Glutamatergic neuron (in vitro differentiated cells): ENCODE results near the gene MGMT. TPM values are rescaled to one million over a fixed set of nuclear protein-coding genes. Genes with fewer than 3 reads are reported as not detected.

ENCODE experiments used
- DNase-seq: peaks from one replicate; pipeline ENCODE4 v3.0.0; 2022
- H3K27ac Mint-ChIP-seq: one replicate; pipeline ENCODE4 v1.8.0; 2020; ENCODE audit warnings: mild to moderate bottlenecking, mixed read lengths, inconsistent platforms; ENCODE audit not compliant: unreplicated experiment
- H3K27me3 Mint-ChIP-seq: one replicate; pipeline ENCODE4 v1.8.0; 2020; ENCODE audit warnings: mild to moderate bottlenecking, moderate library complexity, mixed read lengths, inconsistent platforms; ENCODE audit not compliant: unreplicated experiment
- H3K36me3 Mint-ChIP-seq: one replicate; pipeline ENCODE4 v1.8.0; 2020; ENCODE audit warnings: mild to moderate bottlenecking, mixed read lengths, inconsistent platforms; ENCODE audit not compliant: unreplicated experiment
- H3K4me1 Mint-ChIP-seq: one replicate; pipeline ENCODE4 v1.8.0; 2020; ENCODE audit warnings: mild to moderate bottlenecking, low read depth, mixed read lengths, inconsistent platforms; ENCODE audit not compliant: unreplicated experiment
- H3K4me3 Mint-ChIP-seq: one replicate; pipeline ENCODE4 v1.8.0; 2020; ENCODE audit warnings: mild to moderate bottlenecking, mixed read lengths, inconsistent platforms; ENCODE audit not compliant: unreplicated experiment
- H3K9me3 Mint-ChIP-seq: one replicate; pipeline ENCODE4 v1.8.0; 2020; ENCODE audit warnings: mild to moderate bottlenecking, moderate library complexity, mixed read lengths, inconsistent platforms; ENCODE audit not compliant: unreplicated experiment
- total RNA-seq: library from RNA; stranded (reverse); fragmentation: NEBNext Ultra II Directional; extraction: Animal tissue kit (Norgen Biotek cat#: 25700); gene quantifications from one replicate; pipeline ENCODE4 v1.2.1, GENCODE V29; 2021; ENCODE audit not compliant: unreplicated experiment
- TF ChIP-seq, protein P1 (sequence below): fragments of 200-600 bp; sonication (generic); IDR thresholded peaks from one replicate; pipeline ENCODE4 v1.5.0; 2021; ENCODE audit not compliant: partially characterized antibody, unreplicated experiment

Gene MGMT
- total RNA-seq, 1 donor from 2014 or later = 15.9 TPM

DNA sequence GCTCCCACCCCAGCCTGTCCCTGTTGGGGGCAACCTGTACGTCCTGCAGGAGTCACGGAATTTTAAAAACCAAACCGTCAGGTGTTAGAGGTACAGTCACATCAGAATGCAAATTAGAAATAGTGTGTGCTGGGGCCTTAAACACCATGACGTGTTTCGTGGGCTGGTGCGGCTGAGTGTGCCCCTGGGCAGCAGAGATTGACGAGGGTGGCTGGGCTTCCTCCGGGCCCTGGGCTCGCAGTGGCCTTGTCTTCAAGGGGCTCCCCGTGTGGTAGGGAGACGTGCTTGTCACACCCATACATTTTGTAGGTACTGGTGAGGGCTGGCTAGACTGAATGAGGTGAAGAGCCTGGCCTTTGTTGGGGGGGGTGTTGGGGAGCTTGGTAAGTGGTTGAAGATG lies 7.6 kb downstream of the MGMT start:
- TF ChIP-seq, protein P1, sequence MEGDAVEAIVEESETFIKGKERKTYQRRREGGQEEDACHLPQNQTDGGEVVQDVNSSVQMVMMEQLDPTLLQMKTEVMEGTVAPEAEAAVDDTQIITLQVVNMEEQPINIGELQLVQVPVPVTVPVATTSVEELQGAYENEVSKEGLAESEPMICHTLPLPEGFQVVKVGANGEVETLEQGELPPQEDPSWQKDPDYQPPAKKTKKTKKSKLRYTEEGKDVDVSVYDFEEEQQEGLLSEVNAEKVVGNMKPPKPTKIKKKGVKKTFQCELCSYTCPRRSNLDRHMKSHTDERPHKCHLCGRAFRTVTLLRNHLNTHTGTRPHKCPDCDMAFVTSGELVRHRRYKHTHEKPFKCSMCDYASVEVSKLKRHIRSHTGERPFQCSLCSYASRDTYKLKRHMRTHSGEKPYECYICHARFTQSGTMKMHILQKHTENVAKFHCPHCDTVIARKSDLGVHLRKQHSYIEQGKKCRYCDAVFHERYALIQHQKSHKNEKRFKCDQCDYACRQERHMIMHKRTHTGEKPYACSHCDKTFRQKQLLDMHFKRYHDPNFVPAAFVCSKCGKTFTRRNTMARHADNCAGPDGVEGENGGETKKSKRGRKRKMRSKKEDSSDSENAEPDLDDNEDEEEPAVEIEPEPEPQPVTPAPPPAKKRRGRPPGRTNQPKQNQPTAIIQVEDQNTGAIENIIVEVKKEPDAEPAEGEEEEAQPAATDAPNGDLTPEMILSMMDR = no peak
- H3K27me3 Mint-ChIP-seq = peaks cover 7% of the 10 kb centered on the region
- H3K36me3 Mint-ChIP-seq = peaks cover 15% of the 10 kb centered on the region
- no peak for DNase-seq
- H3K9me3 Mint-ChIP-seq = peaks cover 11% of the 10 kb centered on the region
- no peaks in the 10 kb centered on the region for H3K4me1 Mint-ChIP-seq
- no peak overlapping the region for H3K27ac Mint-ChIP-seq
- H3K4me3 Mint-ChIP-seq = no peak overlapping the region

DNA sequence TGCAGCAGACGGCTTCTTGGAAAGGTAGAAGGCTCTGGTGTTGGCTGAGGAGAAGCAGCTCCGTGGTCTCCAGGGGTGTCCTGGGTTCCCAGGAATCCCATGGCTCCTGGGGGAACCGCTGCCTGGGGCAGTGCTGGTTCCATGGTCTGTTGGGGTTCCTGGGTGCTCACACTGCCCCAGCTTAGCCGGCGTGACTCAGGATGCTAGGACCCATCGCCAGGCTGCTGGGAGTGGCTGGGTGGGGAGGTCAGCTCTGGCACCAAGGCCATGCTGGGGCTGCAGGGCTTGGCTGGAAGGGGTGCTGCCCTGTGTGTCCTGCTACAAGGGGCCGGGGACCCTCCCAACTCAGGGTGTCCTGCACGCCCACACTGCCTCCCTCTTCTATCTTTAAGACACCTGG lies 9.4 kb downstream of the MGMT start:
- Mint-ChIP-seq H3K4me1 (no peaks in the 10 kb centered on the region), H3K9me3 (peaks cover 8% of the 10 kb centered on the region), H3K4me3 (no peak overlapping the region), H3K27ac (no peak overlapping the region), H3K27me3 (peaks cover 5% of the 10 kb centered on the region), H3K36me3 (peaks cover 15% of the 10 kb centered on the region)
- TF ChIP-seq, protein P1 = no peak
- DNase-seq = no peak

DNA sequence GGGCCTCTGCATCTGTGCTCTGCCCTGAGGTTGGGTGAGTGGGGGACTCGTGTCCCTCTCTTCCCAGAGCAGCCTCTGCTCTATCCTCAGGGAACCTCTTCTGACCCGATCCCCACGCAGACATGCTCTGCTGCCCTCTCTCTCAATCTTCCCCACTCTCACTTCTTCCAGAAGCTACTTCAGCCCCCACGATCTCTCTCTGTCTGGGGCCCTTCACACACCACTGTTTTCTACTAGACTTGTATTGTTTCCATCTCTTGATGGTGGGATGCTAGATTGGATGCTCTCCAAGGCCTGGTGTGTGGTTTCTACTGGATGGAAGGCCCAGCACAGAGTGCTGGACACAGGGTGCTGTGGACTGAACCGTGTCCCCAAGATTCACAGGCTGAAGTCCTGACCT lies 10.0 kb downstream of the MGMT start:
- Mint-ChIP-seq H3K9me3 (peaks cover 8% of the 10 kb centered on the region), H3K4me1 (no peaks in the 10 kb centered on the region), H3K27ac (no peak overlapping the region), H3K27me3 (peaks cover 5% of the 10 kb centered on the region), H3K36me3 (peaks cover 15% of the 10 kb centered on the region), H3K4me3 (no peak overlapping the region)
- TF ChIP-seq, protein P1 = no peak
- DNase-seq = no peak

DNA sequence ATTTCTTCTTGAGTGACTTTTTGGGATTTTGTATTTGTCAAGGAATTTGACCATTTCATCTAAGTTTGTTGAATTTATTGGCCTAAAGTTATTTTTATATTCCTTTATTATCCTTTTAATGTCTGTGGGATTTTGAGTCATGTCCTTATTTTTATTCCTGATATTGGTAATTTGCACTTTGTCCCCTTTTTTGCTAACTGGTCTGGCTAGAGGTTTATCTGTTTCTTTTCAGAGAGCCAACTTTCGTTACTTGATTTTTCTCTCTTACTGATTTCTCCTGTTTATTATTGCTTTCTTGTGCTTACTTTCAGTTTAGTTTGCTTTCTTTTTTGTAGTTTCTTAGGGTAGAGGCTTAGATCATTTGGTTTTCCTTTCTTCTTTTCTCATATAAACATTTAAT lies 14.6 kb downstream of the MGMT start:
- Mint-ChIP-seq H3K27me3 (no peaks in the 10 kb centered on the region), H3K4me3 (no peak overlapping the region), H3K4me1 (no peaks in the 10 kb centered on the region), H3K36me3 (peaks cover 27% of the 10 kb centered on the region), H3K9me3 (peaks cover 6% of the 10 kb centered on the region), H3K27ac (no peak overlapping the region)
- TF ChIP-seq, protein P1 = no peak
- no peak for DNase-seq

DNA sequence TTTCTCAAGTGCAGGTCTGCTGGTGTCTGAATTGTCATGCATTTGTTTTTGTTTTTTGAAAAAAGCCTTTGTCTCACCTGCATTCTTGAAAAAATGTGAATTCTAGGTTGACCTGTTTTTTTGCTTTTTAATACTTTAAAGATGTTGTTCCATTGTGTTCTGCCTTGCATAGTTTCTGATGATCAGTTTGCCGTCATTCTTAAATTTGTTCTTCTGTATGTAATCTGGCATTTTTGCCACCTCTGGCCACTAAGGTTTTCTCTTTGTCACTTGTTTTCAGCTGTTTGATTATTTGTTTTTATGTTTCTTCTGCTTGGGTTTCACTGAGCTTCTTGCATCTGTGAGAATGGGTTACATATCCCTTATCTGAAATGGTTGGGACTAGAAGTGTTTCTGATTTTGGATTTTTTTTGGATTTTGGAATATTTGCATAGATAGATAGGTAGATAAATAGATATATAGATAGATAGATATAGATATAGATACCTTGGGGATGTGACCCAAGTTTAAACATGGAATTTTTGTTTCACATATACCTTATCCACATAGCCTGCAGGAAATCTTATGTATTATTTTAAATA lies 16.5 kb downstream of the MGMT start:
- Mint-ChIP-seq H3K27ac (no peak overlapping the region), H3K36me3 (peaks cover 16% of the 10 kb centered on the region), H3K27me3 (peaks cover 2% of the 10 kb centered on the region), H3K9me3 (peaks cover 6% of the 10 kb centered on the region), H3K4me3 (no peak overlapping the region), H3K4me1 (no peaks in the 10 kb centered on the region)
- no peak for DNase-seq
- TF ChIP-seq, protein P1 = no peak
